ENCODE results near the gene BBX. TPM values are rescaled to one million over a fixed set of nuclear protein-coding genes. Genes with fewer than 3 reads are reported as not detected.
A peak's percentile ranks its signal among the peaks of the same experiment; 100 is the strongest.

The BBX gene
- total and polyA plus RNA-seq, 2 donors from 2014 or later = 8.1 to 85.8 TPM

GRCh38 chr3:107794664-107795443, 272.1 kb downstream of the BBX start:
- peak; percentile 40 for TF ChIP-seq CTCF (IDR thresholded peaks at IDR 0.05; ENCODE audit: borderline replicate concordance, extremely low read depth, insufficient read depth)
- no peak for FAIRE-seq
- H3K4me3 ChIP-seq (ENCODE audit: low read length in 3 of 3) = no peak overlapping the region

GRCh38 chr3:107795514-107796094, 272.8 kb downstream of the BBX start:
- Histone ChIP-seq H3K27ac (ENCODE audit: low read depth in 2 of 2, low read length in 2 of 2) (no peak overlapping the region), H3K27me3 (ENCODE audit: control insufficient read depth, insufficient read depth, low read length) (no peaks in the 10 kb centered on the region), H3K36me3 (ENCODE audit: control insufficient read depth in 2 of 3, insufficient read depth in 3 of 3, low read length in 3 of 3) (peaks cover 0 to 3% (median 2%) of the 10 kb centered on the region in 3 donors), H3K4me3 (ENCODE audit: low read length in 3 of 3) (no peak overlapping the region), H3K9ac (ENCODE audit: low read length in 3 of 3) (no peak overlapping the region), H3K9me3 (ENCODE audit: control insufficient read depth in 2 of 3, insufficient read depth in 1 of 3, low read length in 3 of 3) (no peaks in the 10 kb centered on the region), H3K4me1 (ENCODE audit: control insufficient read depth in 2 of 3, insufficient read depth in 2 of 3, low read depth in 1 of 3, low read length in 3 of 3) (peaks cover 0 to 2% (median 0%) of the 10 kb centered on the region in 3 donors)
- no peak for TF ChIP-seq CTCF (IDR thresholded peaks at IDR 0.05; ENCODE audit: borderline replicate concordance, extremely low read depth, insufficient read depth)
- no peak for FAIRE-seq
- no peak for DNase-seq
- intact Hi-C loops (cut with DNase I) = no loop called here

More at GRCh38 chr3:107794664-107795443, 272.1 kb downstream of the BBX start:
- Histone ChIP-seq H3K36me3 (ENCODE audit: control insufficient read depth in 2 of 3, insufficient read depth in 3 of 3, low read length in 3 of 3) (peaks cover 0 to 3% (median 0%) of the 10 kb centered on the region in 3 donors), H3K27me3 (ENCODE audit: control insufficient read depth, insufficient read depth, low read length) (no peaks in the 10 kb centered on the region), H3K27ac (ENCODE audit: low read depth in 2 of 2, low read length in 2 of 2) (no peak overlapping the region), H3K9me3 (ENCODE audit: control insufficient read depth in 2 of 3, insufficient read depth in 1 of 3, low read length in 3 of 3) (no peaks in the 10 kb centered on the region), H3K4me1 (ENCODE audit: control insufficient read depth in 2 of 3, insufficient read depth in 2 of 3, low read depth in 1 of 3, low read length in 3 of 3) (no peaks in the 10 kb centered on the region), H3K9ac (ENCODE audit: low read length in 3 of 3) (no peak overlapping the region)
- no peak for DNase-seq
- intact Hi-C loops (cut with DNase I) = no loop called here

- FAIRE-seq = no peak
- H3K4me1 ChIP-seq (ENCODE audit: control insufficient read depth in 2 of 3, insufficient read depth in 2 of 3, low read depth in 1 of 3, low read length in 3 of 3) = peaks cover 0 to 2% (median 0%) of the 10 kb centered on the region in 3 donors
- no peak for DNase-seq
- H3K27ac ChIP-seq (ENCODE audit: low read depth in 2 of 2, low read length in 2 of 2) = no peak overlapping the region
- no peak for TF ChIP-seq CTCF (IDR thresholded peaks at IDR 0.05; ENCODE audit: borderline replicate concordance, extremely low read depth, insufficient read depth)
- no peak overlapping the region for H3K4me3 ChIP-seq (ENCODE audit: low read length in 3 of 3)
- H3K27me3 ChIP-seq (ENCODE audit: control insufficient read depth, insufficient read depth, low read length) = no peaks in the 10 kb centered on the region
- H3K9ac ChIP-seq (ENCODE audit: low read length in 3 of 3) = no peak overlapping the region
- intact Hi-C loops (cut with DNase I) = no loop called here
- H3K36me3 ChIP-seq (ENCODE audit: control insufficient read depth in 2 of 3, insufficient read depth in 3 of 3, low read length in 3 of 3) = peaks cover 0 to 13% (median 12%) of the 10 kb centered on the region in 3 donors
- H3K9me3 ChIP-seq (ENCODE audit: control insufficient read depth in 2 of 3, insufficient read depth in 1 of 3, low read length in 3 of 3) = no peaks in the 10 kb centered on the region
Measured at GRCh38 chr3:107796791-107797190, 274.0 kb downstream of the BBX start.

All from kidney (tissue), 14 donors.